ENCODE results near the gene CXCR3.

DNA sequence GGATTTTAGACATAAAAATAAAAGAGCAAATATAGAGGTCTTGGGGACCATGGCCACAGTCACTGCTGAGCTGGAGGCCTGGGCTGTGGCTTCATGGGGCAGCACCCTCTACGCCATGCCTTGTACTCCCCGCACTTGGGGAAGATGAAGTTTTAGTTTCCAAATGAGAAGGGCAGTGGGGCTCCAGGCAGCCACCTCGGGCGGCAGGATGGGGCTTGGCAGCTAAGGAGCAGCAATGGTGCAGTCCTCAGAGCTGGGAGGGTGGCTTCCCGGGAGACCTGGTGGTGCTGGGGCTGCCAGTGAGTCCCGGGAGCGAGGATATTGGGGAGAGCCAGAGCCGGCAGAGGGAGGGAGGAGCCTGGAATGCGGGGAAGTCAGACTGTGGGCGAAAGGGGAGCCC lies 2.4 kb downstream of the CXCR3 start:
- TF ChIP-seq CTCF (IDR thresholded peaks at IDR 0.05) (no peak), EP300 (IDR thresholded peaks at IDR 0.05) (no peak), POLR2A (IDR thresholded peaks at IDR 0.05) (no peak)

Measured in ovary (tissue), 3 donors.